Measurements from ENCODE around the gene H1-8. TPM values are rescaled to one million over a fixed set of nuclear protein-coding genes. Genes with fewer than 3 reads are reported as not detected.
A peak's percentile ranks its signal among the peaks of the same experiment; 100 is the strongest.
"Not testable (repeated sequence)": the region's sequence is repeated elsewhere in the genome, so short reads cannot be mapped to it uniquely, and the experiment has no call there.

H1-8 gene
- total and polyA plus RNA-seq, 7 donors: not detected

DNA sequence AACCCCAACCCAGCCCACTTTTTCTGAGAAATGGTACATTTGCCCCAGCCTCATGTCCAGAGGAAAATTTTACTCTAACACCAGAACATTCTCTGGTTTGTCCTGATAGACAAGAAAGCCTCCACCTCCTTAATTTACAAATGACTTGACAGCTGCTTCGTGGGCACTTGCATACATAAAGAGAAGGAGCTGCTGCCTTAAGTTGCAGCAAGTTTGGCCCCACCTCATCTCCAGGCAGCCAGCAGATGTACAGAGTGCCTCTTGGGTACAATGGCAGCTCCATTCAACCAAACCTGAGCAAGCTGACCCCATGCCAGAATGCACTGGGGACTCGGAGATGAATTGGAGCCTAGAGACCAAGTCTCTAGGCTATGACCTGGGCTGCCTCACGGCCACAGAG lies 6.2 kb upstream of the H1-8 start:
- intact Hi-C loops (cut with DNase I): no loop called here

DNA sequence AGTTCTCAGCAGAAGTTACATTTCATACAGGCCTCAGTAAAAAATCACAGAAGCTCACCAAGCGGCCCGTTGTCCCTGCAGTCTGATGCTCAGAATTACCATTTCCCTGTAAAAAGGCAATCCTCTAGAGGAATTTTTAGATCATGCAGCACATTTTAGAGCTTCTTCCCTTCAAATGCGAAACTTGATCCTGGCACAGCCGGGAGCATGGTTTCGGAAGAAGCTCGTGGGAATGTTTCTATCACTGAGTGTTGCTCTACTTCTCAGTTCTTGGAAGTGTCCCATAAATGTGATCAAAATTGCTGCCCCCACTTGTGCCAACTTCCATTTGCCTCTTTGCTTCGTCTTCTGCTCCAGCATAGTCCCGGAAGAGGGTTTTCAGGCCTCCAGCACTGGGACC lies 3.8 kb upstream of the H1-8 start:
- Histone ChIP-seq H3K4me1 (no peaks in the 10 kb centered on the region), H3K27me3 (ENCODE audit: insufficient read depth in 3 of 3, low read length in 2 of 3) (no peaks in the 10 kb centered on the region), H3K4me3 (no peak overlapping the region), H3K9me3 (no peaks in the 10 kb centered on the region), H3K36me3 (ENCODE audit: insufficient read depth in 1 of 2, low read depth in 1 of 2) (no peaks in the 10 kb centered on the region), H3K27ac (no peak overlapping the region)
- WGBS, 3 donors: 65 to 78% (median 65%) methylated on average over 8 of the region's 8 CpGs
- no peak for ATAC-seq
- intact Hi-C loops (cut with DNase I): no loop called here
- DNase-seq: no peak
- TF ChIP-seq, protein P1, sequence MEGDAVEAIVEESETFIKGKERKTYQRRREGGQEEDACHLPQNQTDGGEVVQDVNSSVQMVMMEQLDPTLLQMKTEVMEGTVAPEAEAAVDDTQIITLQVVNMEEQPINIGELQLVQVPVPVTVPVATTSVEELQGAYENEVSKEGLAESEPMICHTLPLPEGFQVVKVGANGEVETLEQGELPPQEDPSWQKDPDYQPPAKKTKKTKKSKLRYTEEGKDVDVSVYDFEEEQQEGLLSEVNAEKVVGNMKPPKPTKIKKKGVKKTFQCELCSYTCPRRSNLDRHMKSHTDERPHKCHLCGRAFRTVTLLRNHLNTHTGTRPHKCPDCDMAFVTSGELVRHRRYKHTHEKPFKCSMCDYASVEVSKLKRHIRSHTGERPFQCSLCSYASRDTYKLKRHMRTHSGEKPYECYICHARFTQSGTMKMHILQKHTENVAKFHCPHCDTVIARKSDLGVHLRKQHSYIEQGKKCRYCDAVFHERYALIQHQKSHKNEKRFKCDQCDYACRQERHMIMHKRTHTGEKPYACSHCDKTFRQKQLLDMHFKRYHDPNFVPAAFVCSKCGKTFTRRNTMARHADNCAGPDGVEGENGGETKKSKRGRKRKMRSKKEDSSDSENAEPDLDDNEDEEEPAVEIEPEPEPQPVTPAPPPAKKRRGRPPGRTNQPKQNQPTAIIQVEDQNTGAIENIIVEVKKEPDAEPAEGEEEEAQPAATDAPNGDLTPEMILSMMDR (IDR thresholded peaks at IDR 0.05): no peak

More for the DNA sequence above, 6.2 kb upstream of the H1-8 start:
- ATAC-seq (no peak), DNase-seq (no peak)
- TF ChIP-seq, protein P1 (IDR thresholded peaks at IDR 0.05): no peak
- WGBS, 3 donors: 69 to 87% (median 82%) methylated on average over 3 of the region's 3 CpGs
- no peak overlapping the region for H3K27ac ChIP-seq
- no peaks in the 10 kb centered on the region for H3K9me3 ChIP-seq
- no peak overlapping the region for H3K4me3 ChIP-seq
- H3K27me3 ChIP-seq (ENCODE audit: insufficient read depth in 3 of 3, low read length in 2 of 3): no peaks in the 10 kb centered on the region
- H3K36me3 ChIP-seq (ENCODE audit: insufficient read depth in 1 of 2, low read depth in 1 of 2): no peaks in the 10 kb centered on the region
- no peaks in the 10 kb centered on the region for H3K4me1 ChIP-seq

DNA sequence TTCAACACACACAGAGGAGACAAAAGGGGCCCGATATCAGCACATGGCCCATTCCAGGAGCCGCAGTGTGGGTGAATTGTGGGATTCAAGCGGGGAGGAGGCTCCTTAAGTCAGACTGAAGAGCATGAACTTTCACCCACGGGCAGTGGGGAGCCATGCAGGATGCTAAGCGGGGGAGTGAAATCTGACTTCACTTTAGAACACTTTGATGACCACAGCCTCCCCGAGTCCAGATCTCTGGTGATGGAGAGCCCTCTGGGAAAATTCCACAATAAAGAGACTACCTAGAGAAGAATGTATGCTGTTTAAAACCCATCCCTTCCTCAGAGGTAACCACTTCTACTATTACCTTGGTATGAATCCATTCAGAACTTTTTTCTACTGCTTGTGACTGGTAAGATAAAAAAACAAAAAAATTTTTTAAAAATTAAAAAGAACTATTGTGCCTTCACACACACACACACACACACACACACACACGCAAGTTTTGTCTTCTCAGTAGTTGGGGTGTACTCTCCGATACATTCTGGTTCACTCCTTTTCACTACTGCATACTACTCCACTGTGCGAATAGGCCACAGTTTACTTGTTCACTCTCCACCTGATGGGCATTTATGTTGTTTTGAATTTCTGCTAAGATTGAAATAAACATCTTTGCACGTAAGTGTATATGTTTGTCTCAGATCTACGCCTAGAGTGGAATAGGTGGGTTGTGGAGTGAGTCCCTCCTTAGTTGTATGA lies 2.0 kb upstream of the H1-8 start:
- DNase-seq (no peak), ATAC-seq (no peak)
- WGBS, 3 donors: 91 to 92% (median 92%) methylated on average over 11 of the region's 11 CpGs
- Histone ChIP-seq H3K27me3 (ENCODE audit: insufficient read depth in 3 of 3, low read length in 2 of 3) (no peaks in the 10 kb centered on the region), H3K4me1 (no peaks in the 10 kb centered on the region), H3K27ac (no peak overlapping the region), H3K4me3 (no peak overlapping the region), H3K9me3 (no peaks in the 10 kb centered on the region), H3K36me3 (ENCODE audit: insufficient read depth in 1 of 2, low read depth in 1 of 2) (no peaks in the 10 kb centered on the region)
- intact Hi-C loops (cut with DNase I): no loop called here
- TF ChIP-seq, protein P1 (IDR thresholded peaks at IDR 0.05): no peak

DNA sequence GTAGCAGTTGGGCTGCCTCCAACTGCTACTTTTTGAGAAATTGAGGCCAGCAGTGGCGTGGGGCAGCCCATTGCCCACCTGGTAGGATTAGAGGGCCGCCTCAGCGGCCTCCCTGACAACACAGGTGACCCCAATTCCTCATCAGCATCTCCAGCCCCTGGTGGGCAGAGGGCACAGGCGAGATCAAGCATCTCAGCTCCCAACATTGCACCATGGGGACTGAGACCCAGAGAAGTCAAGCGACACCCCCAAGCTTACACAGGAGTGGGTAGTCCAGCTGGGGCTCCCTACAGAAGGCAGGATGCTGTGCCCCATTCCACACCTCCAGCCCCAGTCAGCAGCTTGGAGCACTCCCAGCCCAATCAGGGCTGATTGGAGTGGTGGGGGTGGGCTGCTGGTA lies 228 bp upstream of the H1-8 start:
- Histone ChIP-seq H3K27ac (no peak overlapping the region), H3K27me3 (ENCODE audit: insufficient read depth in 3 of 3, low read length in 2 of 3) (no peaks in the 10 kb centered on the region), H3K36me3 (ENCODE audit: insufficient read depth in 1 of 2, low read depth in 1 of 2) (no peaks in the 10 kb centered on the region), H3K4me1 (no peaks in the 10 kb centered on the region), H3K9me3 (no peaks in the 10 kb centered on the region), H3K4me3 (no peak overlapping the region)
- intact Hi-C loops (cut with DNase I): no loop called here
- TF ChIP-seq, protein P1 (IDR thresholded peaks at IDR 0.05): no peak
- 94 to 100% (median 96%) methylated on average over 5 of the region's 5 CpGs for WGBS, 3 donors
- no peak for DNase-seq
- ATAC-seq: no peak

DNA sequence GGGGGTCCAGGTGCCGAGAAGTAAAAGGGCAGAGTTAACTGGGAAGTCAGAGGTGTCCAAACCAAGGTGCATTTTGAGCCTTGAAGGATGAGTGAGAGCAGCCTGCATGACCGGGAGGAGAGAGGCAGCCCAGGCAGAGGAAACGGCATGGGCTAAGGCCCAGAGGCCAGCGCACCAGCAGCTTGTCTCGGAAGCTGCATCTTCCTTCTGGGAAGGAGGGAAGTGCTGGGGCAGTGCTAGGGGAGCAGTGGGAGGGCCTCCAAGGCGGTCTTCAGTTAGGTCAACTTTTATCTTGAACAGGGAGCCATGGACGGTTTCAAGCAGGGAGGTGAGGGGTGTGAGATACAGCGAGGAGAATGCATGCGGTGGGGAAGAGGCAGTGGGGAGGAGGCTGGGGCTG lies 1.0 kb downstream of the H1-8 start:
- peak in 1 of 2 donors; percentile 9 for DNase-seq
- 85 to 89% (median 86%) methylated on average over 9 of the region's 9 CpGs for WGBS, 3 donors
- H3K9me3 ChIP-seq: no peaks in the 10 kb centered on the region
- no peak overlapping the region for H3K4me3 ChIP-seq
- ATAC-seq: no peak
- H3K27ac ChIP-seq: no peak overlapping the region
- no peaks in the 10 kb centered on the region for H3K27me3 ChIP-seq (ENCODE audit: insufficient read depth in 3 of 3, low read length in 2 of 3)
- TF ChIP-seq, protein P1 (IDR thresholded peaks at IDR 0.05): no peak
- no peaks in the 10 kb centered on the region for H3K4me1 ChIP-seq
- intact Hi-C loops (cut with DNase I): no loop called here
- no peaks in the 10 kb centered on the region for H3K36me3 ChIP-seq (ENCODE audit: insufficient read depth in 1 of 2, low read depth in 1 of 2)

DNA sequence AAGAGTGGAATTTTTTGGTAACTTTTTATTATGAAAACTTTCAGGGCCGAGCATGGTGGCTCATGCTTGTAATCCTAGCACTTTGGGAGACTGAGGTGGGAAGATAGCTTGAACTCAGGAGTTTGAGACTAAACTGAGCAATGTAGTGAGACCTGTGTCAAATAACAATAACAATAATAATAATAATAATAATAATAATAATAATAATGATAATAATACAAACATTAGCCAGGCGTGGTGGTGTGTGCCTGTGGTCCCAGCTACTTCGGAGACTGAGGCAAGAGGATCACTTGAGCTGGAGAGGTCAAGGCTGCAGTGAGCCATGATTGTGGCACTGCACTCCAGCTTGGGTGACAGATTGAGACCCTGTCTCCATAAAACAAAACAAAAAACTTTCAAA lies 3.0 kb downstream of the H1-8 start:
- H3K4me1 ChIP-seq; H3K4me3 ChIP-seq; DNase-seq; H3K27me3 ChIP-seq (ENCODE audit: insufficient read depth in 3 of 3, low read length in 2 of 3); H3K9me3 ChIP-seq; H3K36me3 ChIP-seq (ENCODE audit: insufficient read depth in 1 of 2, low read depth in 1 of 2); ATAC-seq; intact Hi-C loops (cut with DNase I); H3K27ac ChIP-seq: not testable (repeated sequence)
- 90 to 97% (median 92%) methylated on average over 3 of the region's 3 CpGs for whole genome bisulfite sequencing, 3 donors

All from psoas muscle (tissue), 8 donors.